Uterus (tissue), 2 donors: ENCODE data around the gene HLCS.

ENCODE experiments used
- CTCF ChIP-seq, 4 experiments: fragments of 200-600 bp in 2 of 4; fragments of 450-650 bp in 2 of 4; sonication (generic) in 2 of 4; IDR thresholded peaks; one replicate each; pipeline ENCODE4 v1.5.1; 2016 to 2019; ENCODE audit warnings: antibody characterized with exemption in 4 of 4, mild to moderate bottlenecking in 2 of 4, moderate library complexity in 1 of 4
- POLR2A ChIP-seq, 2 donors: fragments of 450-650 bp; IDR thresholded peaks; one replicate each; pipeline ENCODE4 v1.6.1; 2016; ENCODE audit warnings: antibody characterized with exemption in 2 of 2, mild to moderate bottlenecking in 1 of 2, moderate library complexity in 1 of 2

GRCh38 chr21:36849461-36850105 is 116.9 kb downstream of the HLCS start:
- TF ChIP-seq CTCF (IDR thresholded peaks at IDR 0.05) (no peak), POLR2A (IDR thresholded peaks at IDR 0.05) (no peak)
